Heart right ventricle (tissue), 16 donors: ENCODE measurements around the gene FCHSD2. TPM values are rescaled to one million over a fixed set of nuclear protein-coding genes. Genes with fewer than 3 reads are reported as not detected.
"Not testable (repeated sequence)": the region's sequence is repeated elsewhere in the genome, so short reads cannot be mapped to it uniquely, and the experiment has no call there.

Source experiments
- ATAC-seq, 8 donors: fragments of 200-7000 bp; cut with Tn5 transposase; one replicate each; pipeline ENCODE4 v1.9.1; 2020; ENCODE audit warnings: mild to moderate bottlenecking in 8 of 8, moderate library complexity in 8 of 8, moderate number of reproducible peaks in 1 of 8
- DNase-seq, 2 donors: peaks; one replicate each; pipeline ENCODE4 v3.0.0-alpha.2; 2020
- H3K27ac ChIP-seq, 10 donors: fragments of 200-600 bp; sonication (generic) in 2 of 10; one replicate each; pipeline versions ENCODE4 v1.5.0 to v1.8.0; 2020 to 2022; ENCODE audit warnings: mild to moderate bottlenecking in 3 of 10
- H3K27me3 ChIP-seq, 7 donors: fragments of 200-600 bp; one replicate each; pipeline ENCODE4 v1.8.0; 2021 to 2022; ENCODE audit warnings: mild to moderate bottlenecking in 2 of 7
- H3K36me3 ChIP-seq, 9 donors: fragments of 200-600 bp; sonication (generic) in 1 of 9; one replicate each; pipeline versions ENCODE4 v1.5.0 to v1.8.0; 2020 to 2022; ENCODE audit warnings: mild to moderate bottlenecking in 2 of 9
- H3K4me1 ChIP-seq, 9 donors: fragments of 200-600 bp; sonication (generic) in 1 of 9; one replicate each; pipeline versions ENCODE4 v1.5.0 to v1.8.0; 2020 to 2022; ENCODE audit warnings: mild to moderate bottlenecking in 4 of 9
- H3K4me3 ChIP-seq, 10 donors: fragments of 200-600 bp; sonication (generic) in 2 of 10; one replicate each; pipeline versions ENCODE4 v1.5.0 to v1.8.0; 2020 to 2022; ENCODE audit warnings: mild to moderate bottlenecking in 7 of 10, moderate library complexity in 2 of 10
- H3K9me3 ChIP-seq, 11 donors: fragments of 200-600 bp in 10 of 11; sonication (generic) in 2 of 11; one replicate each; pipeline versions ENCODE4 v1.5.0 to v1.8.0; 2013 to 2022; ENCODE audit warnings: mild to moderate bottlenecking in 2 of 11, control low read depth in 1 of 11, moderate library complexity in 1 of 11
- CTCF ChIP-seq, 9 donors: fragments of 200-600 bp; sonication (generic) in 2 of 9; IDR thresholded peaks; one replicate each; pipeline versions ENCODE4 v1.5.0 to v1.8.0; 2021 to 2022; ENCODE audit warnings: antibody characterized with exemption in 9 of 9, mild to moderate bottlenecking in 5 of 9, moderate library complexity in 1 of 9
- WGBS, 2 donors: extraction: QIAGEN DNeasy Blood & Tissue Kit; methylation state at CpG; one replicate each; pipeline ENCODE4 v1.1.7; 2013; ENCODE audit warnings: inconsistent platforms in 1 of 2; 5-methylcytosine and 5-hydroxymethylcytosine counted together
- intact Hi-C, 10 donors: fragments of 100-400 bp; cut with DNase I; formaldehyde crosslinking; loops; one replicate each; pipeline versions ENCODE4 v1.11.1 to v1.14.2; 2022
- polyA plus RNA-seq, 2 donors: library from polyadenylated mRNA; stranded (reverse); fragments of 200-250 nt; gene quantifications; one replicate each; pipeline ENCODE4 v1.2.3, GENCODE V29; 2013
- total RNA-seq, 10 donors: library from RNA; stranded (reverse); fragmentation: NEBNext Ultra II Directional in 3 of 10; extraction: Animal tissue kit (Norgen Biotek cat#: 25700) in 3 of 10; gene quantifications; one replicate each; pipeline versions ENCODE4 v1.2.1 to v1.2.4, GENCODE V29; 2021 to 2023
- donor health status: Arrhythmogenic right ventricular cardiomyopathy.
- donor health status: ischemic (EF 13 %, LVEDD 7.1; RV severe dilation, severe dysfunction).
- donor health status: healthy with polysubstance abuse.
- donor health status: DM: no; HTN: yes; CAD: no.
- donor health status: DM: no; HTN: no; CAD: no.
- donor health status: ischemic (EF 25% LVEDD 6.9; RV normal size, moderate dysfunction).
- donor health status: ischemic (EF 25% LVEDD 5.7; RV mildly dilated, moderate dysfunction).
- donor health status: healthy.
- donor health status: DM: yes; HTN: yes; CAD: no.
- donor health status: Ischemic cardiomyopathy.
- donor health status: ischemic (EF 35%, LVEDD 5.7; RV mildly dilated, moderate dysfunction).
- donor health status: nonischemic (EF 11% LVEDD 7.7; RV severe dilation, severe dysfunction).
- donor health status: DM: yes; HTN: yes; CAD: no.
- donor health status: PGD.
- donor health status: ischemic (EF 29% LVEDD 5.4; RV normal size, mild dysfunction).
- donor health status: nonischemic (EF 23%, LVEDD 6.1; RV moderate dilation, normal function).

FCHSD2 gene
- total and polyA plus RNA-seq, 12 donors: 16.1 to 48.4 (median 37.5) TPM

DNA sequence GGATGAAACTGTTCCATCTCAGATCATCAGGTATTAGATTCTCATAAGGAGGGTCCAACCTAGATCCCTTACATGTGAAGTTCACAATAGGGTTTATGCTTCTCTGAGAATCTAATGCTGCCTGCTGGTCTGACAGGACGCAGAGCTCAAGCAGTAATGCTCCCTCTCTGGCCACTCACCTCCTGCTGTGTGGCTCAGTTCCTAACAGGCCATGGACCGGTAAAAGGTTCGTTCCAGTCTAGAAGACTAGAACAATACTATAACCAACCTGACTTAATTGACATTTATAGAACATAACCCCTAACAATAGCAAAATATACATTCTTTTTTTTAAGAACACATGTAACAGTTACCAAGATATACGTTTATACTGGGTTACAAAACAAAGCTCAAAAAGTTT, 282.1 kb downstream of the FCHSD2 start:
- ATAC-seq: no peak
- H3K9me3 ChIP-seq: no peaks in the 10 kb centered on the region
- peaks cover 0 to 18% (median 0%) of the 10 kb centered on the region in 9 donors for H3K36me3 ChIP-seq
- H3K4me3 ChIP-seq: no peak overlapping the region
- H3K4me1 ChIP-seq: peaks cover 2 to 54% (median 40%) of the 10 kb centered on the region in 9 donors
- no peak for TF ChIP-seq CTCF (IDR thresholded peaks at IDR 0.05)
- 97% methylated on average over 4 of the region's 4 CpGs for WGBS, 2 donors
- no peak for DNase-seq
- intact Hi-C loops: no loop called here
- H3K27me3 ChIP-seq: no peaks in the 10 kb centered on the region
- H3K27ac ChIP-seq: peak overlapping the region in 3 of 10 donors; percentile 8 to 82 (median 8)

DNA sequence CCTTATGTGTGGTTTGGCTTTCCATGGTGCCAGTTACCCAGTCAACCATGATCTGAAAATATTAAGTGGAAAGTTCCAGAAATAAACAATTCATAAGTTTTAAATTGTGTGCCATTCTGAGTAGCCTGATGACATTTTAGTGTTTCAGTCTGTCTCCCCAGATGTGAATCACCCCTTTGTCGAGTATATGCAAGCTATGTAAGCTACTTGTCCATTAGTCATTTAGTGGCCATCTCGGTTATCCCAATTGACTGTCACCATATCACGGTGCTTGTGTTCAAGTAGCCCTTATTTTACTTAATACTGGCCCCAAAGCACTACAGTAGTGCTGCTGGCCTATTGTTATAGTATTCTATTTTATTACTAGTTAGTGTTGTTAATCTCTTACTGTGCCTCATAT, 283.0 kb downstream of the FCHSD2 start:
- no peaks in the 10 kb centered on the region for H3K9me3 ChIP-seq
- peaks cover 0 to 18% (median 0%) of the 10 kb centered on the region in 9 donors for H3K36me3 ChIP-seq
- WGBS, 2 donors: 85 to 88% methylated on average over 3 of the region's 3 CpGs
- H3K27ac ChIP-seq: peak overlapping the region in 1 of 10 donors; percentile 82
- H3K4me1 ChIP-seq: peaks cover 0 to 46% (median 32%) of the 10 kb centered on the region in 9 donors
- no peak for ATAC-seq
- no peak overlapping the region for H3K4me3 ChIP-seq
- DNase-seq: no peak
- intact Hi-C loops: loop anchor here in 2 of 10 donors (5.0 kb wide), 1 partner anchor 283 kb away; the partner anchor contains the start of gene FCHSD2 (in 2 of the 2)
- no peaks in the 10 kb centered on the region for H3K27me3 ChIP-seq
- TF ChIP-seq CTCF (IDR thresholded peaks at IDR 0.05): no peak

DNA sequence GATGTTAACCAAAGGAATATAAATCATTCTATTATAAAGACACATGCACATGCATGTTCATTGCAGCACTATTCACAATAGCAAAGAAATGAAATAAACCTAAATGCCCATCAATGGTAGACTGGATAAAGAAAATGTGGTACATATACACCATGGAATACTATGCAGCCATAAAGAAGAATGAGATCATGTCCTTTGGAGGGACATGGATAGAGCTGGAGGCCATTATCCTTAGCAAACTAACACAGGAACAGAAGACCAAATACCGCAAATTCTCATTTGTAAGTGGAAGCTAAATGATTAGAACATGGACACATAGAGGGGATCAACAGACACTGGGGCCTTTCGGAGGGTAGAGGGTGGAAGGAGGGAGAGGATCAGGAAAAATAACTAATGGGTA, 283.9 kb downstream of the FCHSD2 start:
- intact Hi-C loops: loop anchor here in 2 of 10 donors (5.0 kb wide), 1 partner anchor 284 kb away; the partner anchor contains the start of gene FCHSD2 (in 2 of the 2)
- not testable (repeated sequence) for ATAC-seq, DNase-seq, H3K9me3 ChIP-seq, H3K4me3 ChIP-seq, H3K27me3 ChIP-seq
- peaks cover 0 to 39% (median 23%) of the 10 kb centered on the region in 9 donors for H3K4me1 ChIP-seq
- peak overlapping the region in 1 of 10 donors; percentile 82 for H3K27ac ChIP-seq
- H3K36me3 ChIP-seq: peaks cover 0 to 18% (median 0%) of the 10 kb centered on the region in 9 donors
- 98% methylated on average over 2 of the region's 2 CpGs for WGBS, 2 donors

DNA sequence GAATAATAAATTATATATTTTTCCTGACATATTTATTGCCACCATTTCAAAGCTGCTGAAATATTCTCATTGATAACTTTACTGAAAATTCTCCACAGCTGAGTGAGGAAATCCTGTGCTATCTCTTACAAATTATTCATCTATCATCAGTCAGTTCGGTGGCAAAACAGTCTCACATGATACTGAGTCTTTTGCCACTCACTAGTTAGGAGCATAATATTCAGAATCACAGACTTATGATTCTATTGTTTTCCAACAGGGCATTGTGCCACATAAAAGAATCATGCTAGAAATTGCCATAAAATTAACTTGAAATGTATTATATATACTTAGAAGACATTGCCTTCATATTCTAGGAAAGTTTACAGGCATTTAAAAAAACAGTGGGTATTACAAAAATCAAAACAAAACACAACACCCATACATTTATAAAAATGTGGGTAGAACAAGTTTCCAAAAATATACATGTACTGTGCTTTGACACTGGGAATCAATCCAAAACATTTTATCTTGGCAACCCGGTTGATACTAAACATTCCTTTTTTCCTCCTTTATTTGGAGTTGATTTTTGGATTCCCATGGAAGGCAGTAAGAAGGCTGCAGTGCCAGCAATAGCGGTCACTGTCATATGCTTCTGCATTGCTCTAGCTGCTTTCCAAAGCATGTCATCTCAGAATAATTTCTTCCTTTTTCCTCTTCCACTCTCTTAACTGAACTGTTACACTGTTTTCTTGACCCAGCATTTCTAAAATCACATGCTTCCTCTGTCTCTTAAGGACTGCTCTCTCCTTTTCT, 285.4 kb downstream of the FCHSD2 start:
- DNase-seq (no peak), ATAC-seq (peak in 7 of 8 donors; percentile 37 to 75 (median 61))
- Histone ChIP-seq H3K4me1 (peaks cover 0 to 31% (median 19%) of the 10 kb centered on the region in 9 donors), H3K27me3 (no peaks in the 10 kb centered on the region), H3K4me3 (no peak overlapping the region), H3K36me3 (peaks cover 0 to 18% (median 0%) of the 10 kb centered on the region in 9 donors), H3K27ac (peak overlapping the region; percentile 15 to 82 (median 64)), H3K9me3 (no peaks in the 10 kb centered on the region)
- intact Hi-C loops: loop anchor here in 2 of 10 donors (5.0 kb wide), 1 partner anchor 286 kb away; the partner anchor contains the start of gene FCHSD2 (in 2 of the 2)
- 5 to 10% methylated on average over 3 of the region's 3 CpGs for WGBS, 2 donors
- peak in 4 of 9 donors; percentile 17 to 47 (median 29) for TF ChIP-seq CTCF (IDR thresholded peaks at IDR 0.05)
